GM21526 (cell line): ENCODE measurements around the gene CAMKMT.
"Not testable (repeated sequence)": the region's sequence is repeated elsewhere in the genome, so short reads cannot be mapped to it uniquely, and the experiment has no call there.

Source experiments
- ATAC-seq: cut with Tn5 transposase; IDR thresholded peaks from one replicate; pipeline ENCODE4 v1.9.1; 2021; ENCODE audit warnings: moderate library complexity; ENCODE audit not compliant: unreplicated experiment, low FRiP score

CAMKMT gene

DNA sequence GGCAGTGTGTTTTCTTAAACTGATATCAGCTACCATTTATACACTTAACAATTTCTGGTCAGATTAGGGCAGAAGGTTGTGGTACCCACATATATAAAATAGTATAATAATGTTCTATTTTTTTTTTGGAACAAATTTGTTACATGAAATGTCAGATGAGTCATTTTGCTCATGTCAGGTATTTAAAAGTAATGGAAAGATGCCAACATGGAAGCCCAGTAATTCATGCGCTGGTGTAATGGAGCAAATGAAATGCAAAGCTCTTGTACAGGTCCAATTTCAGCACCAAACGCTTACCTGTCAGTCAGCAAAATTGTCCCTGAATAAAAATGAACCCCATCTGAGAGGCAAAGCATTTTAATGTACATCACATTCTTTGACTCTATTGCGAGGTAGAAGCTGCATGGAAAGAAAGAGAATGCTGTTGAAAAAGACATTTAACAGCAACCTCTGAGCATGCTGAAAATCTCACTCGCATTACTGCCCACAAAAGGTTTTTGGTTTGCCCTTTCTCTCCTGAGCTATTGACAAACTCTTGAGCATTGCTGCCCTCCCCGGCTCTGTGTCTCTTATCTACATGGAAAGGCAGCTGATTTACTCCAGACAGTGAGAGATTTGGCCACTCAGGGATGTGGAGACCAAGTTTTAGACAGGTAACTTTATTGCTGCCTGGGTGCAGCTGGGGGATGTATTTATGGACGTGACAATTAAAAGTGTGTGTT is 217.5 kb downstream of the CAMKMT start:
- ATAC-seq: no peak

- ATAC-seq: no peak
Measured at GRCh38 chr2:44579837-44580230, 218.1 kb downstream of the CAMKMT start.

DNA sequence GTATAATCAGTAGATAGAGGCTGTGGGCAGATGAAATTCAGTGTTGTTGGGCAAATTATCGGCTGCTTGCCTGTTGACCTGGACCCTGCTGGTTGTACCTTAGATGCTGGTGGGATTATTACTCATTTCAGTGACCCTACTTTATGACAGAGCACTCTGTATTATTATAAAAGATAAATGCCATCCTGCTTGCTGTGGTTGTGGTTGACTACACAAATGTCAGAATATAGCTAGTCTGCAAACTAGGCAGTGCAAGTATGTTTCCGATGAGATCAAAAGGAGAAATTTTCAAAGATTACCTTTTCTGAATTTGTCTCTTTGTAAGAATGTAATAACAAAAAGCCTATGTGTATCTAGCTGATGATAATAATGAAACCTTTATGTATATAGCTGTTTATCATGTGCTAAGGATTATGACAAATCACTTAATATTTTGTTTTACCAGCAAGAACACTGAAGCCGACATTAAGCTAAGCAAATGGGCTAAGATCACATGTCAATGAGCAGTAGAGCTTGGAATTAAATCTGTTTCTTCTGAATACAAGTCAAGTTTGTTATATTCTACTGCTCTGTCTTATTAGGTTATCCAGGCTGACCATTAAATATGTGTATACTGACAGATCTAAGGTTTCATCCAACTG is 219.2 kb downstream of the CAMKMT start:
- ATAC-seq: no peak

- ATAC-seq: no peak
Measured at GRCh38 chr2:44582363-44583008, 220.7 kb downstream of the CAMKMT start.

- not testable (repeated sequence) for ATAC-seq
Measured at GRCh38 chr2:44595615-44596014, 233.9 kb downstream of the CAMKMT start.

- no peak for ATAC-seq
Measured at GRCh38 chr2:44596537-44597320, 235.0 kb downstream of the CAMKMT start.

DNA sequence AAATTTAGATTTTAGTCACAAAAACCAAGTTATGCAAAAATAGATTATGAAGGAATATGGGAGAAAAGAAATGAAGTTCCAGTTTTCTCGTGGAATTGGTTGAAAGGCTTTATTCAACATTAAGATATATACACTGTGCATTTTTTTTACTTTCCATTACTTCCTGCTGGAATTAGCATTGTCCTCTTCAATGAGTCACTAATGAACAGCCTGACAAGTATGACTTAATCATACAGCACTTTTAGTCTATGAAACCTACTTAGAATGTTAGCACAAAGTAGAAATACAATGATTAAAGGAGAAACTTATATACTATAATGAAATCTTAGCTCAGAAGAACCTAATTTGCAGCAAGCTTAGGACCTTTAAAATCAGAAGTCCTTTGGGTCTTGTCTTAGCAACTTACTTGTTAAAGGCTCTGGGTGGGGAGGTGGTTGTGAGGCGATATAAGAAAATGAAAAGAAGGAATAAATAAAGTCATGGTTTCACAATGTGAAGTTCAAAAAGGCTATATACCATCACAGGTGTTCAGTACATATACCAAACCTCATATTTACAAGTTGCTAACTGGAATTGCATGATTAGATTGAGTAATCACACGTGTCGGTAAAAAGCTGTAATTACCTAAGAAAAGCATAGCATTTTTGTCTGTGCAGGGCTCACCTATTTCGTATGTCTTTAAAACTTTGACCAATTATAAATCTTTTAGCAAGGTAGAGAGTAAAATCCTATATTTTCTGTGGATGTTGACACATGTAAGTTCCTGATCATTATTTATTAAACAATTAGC is 236.8 kb downstream of the CAMKMT start:
- no peak for ATAC-seq

DNA sequence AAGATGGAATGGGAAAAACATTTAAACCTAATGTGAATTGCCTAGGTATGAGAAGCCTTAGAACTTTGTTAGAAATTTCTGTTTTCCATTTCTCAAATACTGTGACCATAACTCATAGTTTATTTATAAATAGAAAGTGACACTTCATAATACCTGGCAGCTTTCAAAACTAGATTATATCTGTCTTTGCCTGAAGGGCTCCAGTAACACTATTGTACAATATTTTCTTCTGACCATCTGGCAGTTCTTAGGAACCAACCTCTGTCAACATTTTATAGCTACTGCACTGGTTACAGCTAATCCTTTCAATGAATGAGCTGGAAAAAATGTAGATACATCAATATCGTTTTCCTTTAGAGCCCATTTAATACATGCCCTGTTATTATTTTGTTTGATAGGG is 237.4 kb downstream of the CAMKMT start:
- no peak for ATAC-seq

- ATAC-seq: no peak
Measured at GRCh38 chr2:44602446-44602845, 240.7 kb downstream of the CAMKMT start.

DNA sequence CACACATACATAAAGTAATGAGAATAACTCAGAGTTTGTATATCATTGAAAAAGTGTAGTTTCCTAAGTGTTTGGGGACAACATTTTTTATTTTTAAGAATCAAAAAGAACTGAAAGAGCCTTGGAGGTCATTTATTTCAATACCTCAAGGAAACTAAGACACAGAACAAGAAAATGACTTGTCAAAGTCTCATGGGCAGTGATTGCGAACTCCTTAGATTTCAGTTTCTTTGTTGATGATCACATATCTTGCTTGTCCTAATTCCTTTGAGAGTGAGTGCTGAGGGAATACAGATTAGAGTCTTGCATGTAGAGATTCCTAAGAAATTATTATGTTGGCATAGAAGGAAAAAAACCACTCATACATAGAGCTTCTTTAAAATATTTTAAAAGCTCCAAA is 243.8 kb downstream of the CAMKMT start:
- ATAC-seq: no peak

DNA sequence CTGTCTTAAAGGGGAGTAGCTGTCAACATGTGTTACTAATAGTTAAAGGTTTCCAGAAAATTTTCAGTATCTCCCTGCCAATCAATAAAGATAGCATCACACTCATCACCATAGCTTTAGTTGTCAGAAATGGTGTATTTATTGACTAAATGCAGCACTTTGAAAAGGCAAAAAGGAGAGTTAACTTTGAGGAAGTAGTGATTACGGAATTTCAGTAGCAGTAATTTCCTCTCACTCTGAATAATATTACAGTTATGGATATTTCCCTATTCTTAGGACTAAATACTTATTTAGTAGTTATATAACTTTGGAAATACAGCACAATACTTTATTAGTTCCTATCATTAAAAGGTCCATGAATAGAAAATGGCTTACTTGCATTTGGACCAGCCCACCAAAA is 250.5 kb downstream of the CAMKMT start:
- ATAC-seq: no peak

DNA sequence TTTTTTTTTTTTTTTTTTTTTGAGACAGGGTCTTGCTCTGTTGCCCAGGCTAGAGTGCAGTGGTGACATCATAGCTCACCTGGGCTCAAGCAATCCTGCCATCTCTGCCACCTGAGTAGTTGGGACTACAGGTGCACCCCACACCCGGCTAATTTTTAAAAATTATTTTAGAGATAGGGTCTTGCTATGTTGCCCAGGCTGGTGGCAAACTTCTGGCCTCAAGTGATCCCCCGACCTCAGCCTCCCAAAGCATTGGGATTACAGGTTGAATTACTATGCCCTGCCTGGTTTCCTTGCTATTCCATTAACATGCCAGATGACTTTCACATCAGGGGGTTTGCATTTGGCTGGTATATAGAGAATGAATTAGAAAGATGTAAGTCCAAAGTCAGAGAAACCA is 253.2 kb downstream of the CAMKMT start:
- ATAC-seq: no peak

GRCh38 chr2:44615950-44616518 is 254.3 kb downstream of the CAMKMT start:
- no peak for ATAC-seq

DNA sequence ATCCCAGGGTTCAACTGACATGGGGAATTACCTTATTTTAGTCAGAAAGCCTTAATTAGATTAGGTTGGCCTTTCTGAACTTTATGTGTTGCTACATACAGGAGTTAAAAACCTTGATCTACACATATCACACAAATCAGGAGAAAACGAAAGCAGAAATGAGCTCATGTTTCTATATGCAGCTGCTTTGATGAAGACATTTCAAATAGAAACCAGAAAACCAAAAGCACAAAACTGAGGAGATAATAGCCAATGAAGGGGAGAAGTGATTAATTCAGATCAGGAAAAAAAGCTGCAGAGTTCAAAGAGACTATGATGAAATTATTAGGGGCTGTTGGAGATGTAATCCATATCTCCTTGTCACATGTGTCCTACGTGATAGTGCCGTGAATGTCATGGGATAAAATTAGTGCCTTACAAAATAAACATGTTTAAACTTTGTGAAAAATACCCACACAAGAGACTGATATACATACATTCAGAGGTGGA is 255.0 kb downstream of the CAMKMT start:
- no peak for ATAC-seq

GRCh38 chr2:44618251-44619023 is 256.7 kb downstream of the CAMKMT start:
- ATAC-seq: no peak

GRCh38 chr2:44620189-44620990 is 258.6 kb downstream of the CAMKMT start:
- no peak for ATAC-seq

- no peak for ATAC-seq
Measured at GRCh38 chr2:44623622-44624351, 262.0 kb downstream of the CAMKMT start.

- ATAC-seq: no peak
Measured at GRCh38 chr2:44628297-44628696, 266.6 kb downstream of the CAMKMT start.
